T-cell (primary cell): ENCODE results near the gene UFSP2. TPM values are rescaled to one million over a fixed set of nuclear protein-coding genes. Genes with fewer than 3 reads are reported as not detected.

Experiments used
- ATAC-seq, 4 experiments: fragments of 200-7000 bp in 3 of 4; fragments of 150-1000 bp in 1 of 4; cut with Tn5 transposase; replicated peaks in 1 of 4; 1 replicate in 3 of 4; 2 replicates in 1 of 4; pipeline ENCODE4 v1.10.0; 2021; ENCODE audit warnings: moderate library complexity in 3 of 4, mild to moderate bottlenecking in 2 of 4, moderate number of reproducible peaks in 1 of 4
- CTCF ChIA-PET, 2 donors: fragments of 300-600 bp; sonication (Branson Sonifier 250); formaldehyde crosslinking; loops; one replicate each; lab custom pipeline; 2022; ENCODE audit warnings: antibody characterized with exemption in 2 of 2; lab: Charles Lee
- POLR2A ChIA-PET, 2 donors: fragments of 300-600 bp; sonication (Branson Sonifier 250); formaldehyde crosslinking; loops; one replicate each; lab custom pipeline; 2022; ENCODE audit warnings: antibody characterized with exemption in 2 of 2; lab: Charles Lee
- DNase-seq, 35 experiments: peaks; one replicate each; pipeline versions ENCODE4 v3.0.0 to v3.0.0-alpha.2; 2013 to 2023
- H3K27ac ChIP-seq: one replicate; pipeline ENCODE4 v1.5.1; 2013; ENCODE audit warnings: low read length
- H3K27me3 ChIP-seq, 2 experiments: replicated peaks in 1 of 2; 1 replicate in 1 of 2; 2 replicates in 1 of 2; pipeline versions ENCODE4 v1.6.1 to v1.7.0; 2013; ENCODE audit warnings: low read length in 1 of 2, mixed read lengths in 1 of 2; ENCODE audit not compliant: control insufficient read depth in 2 of 2, insufficient read depth in 2 of 2; ENCODE audit errors: extremely low read depth in 1 of 2
- H3K36me3 ChIP-seq, 2 donors: 1 replicate in 1 of 2; 2 replicates in 1 of 2; pipeline versions ENCODE4 v1.6.1 to v1.7.0; 2013; ENCODE audit warnings: low read length in 1 of 2; ENCODE audit not compliant: control insufficient read depth in 2 of 2, insufficient read depth in 1 of 2; ENCODE audit errors: extremely low read depth in 1 of 2
- H3K4me1 ChIP-seq, 2 experiments: 1 replicate in 1 of 2; 2 replicates in 1 of 2; pipeline versions ENCODE4 v1.6.1 to v1.7.0; 2013; ENCODE audit warnings: low read length in 2 of 2, mixed read lengths in 1 of 2; ENCODE audit not compliant: insufficient read depth in 2 of 2, control insufficient read depth in 1 of 2; ENCODE audit errors: extremely low read depth in 1 of 2
- H3K4me3 ChIP-seq, 2 donors: 1 replicate in 1 of 2; 2 replicates in 1 of 2; pipeline versions ENCODE4 v1.5.1 to v1.7.0; 2013; ENCODE audit warnings: mild to moderate bottlenecking in 2 of 2, low read length in 1 of 2, moderate library complexity in 1 of 2; ENCODE audit not compliant: control insufficient read depth in 1 of 2; ENCODE audit errors: extremely low read depth in 1 of 2
- H3K9me3 ChIP-seq: 2 replicates; pipeline ENCODE4 v1.7.0; 2013
- H3K27ac Mint-ChIP-seq, 2 donors: one replicate each; pipeline ENCODE4 v1.8.0; 2020 to 2021; ENCODE audit warnings: mild to moderate bottlenecking in 2 of 2, mixed read lengths in 2 of 2
- H3K27me3 Mint-ChIP-seq, 2 donors: one replicate each; pipeline ENCODE4 v1.8.0; 2021 to 2022; ENCODE audit warnings: mixed read lengths in 2 of 2
- H3K36me3 Mint-ChIP-seq: one replicate; pipeline ENCODE4 v1.8.0; 2021; ENCODE audit warnings: mixed read lengths
- H3K4me1 Mint-ChIP-seq, 3 donors: one replicate each; pipeline ENCODE4 v1.8.0; 2020 to 2022; ENCODE audit warnings: mixed read lengths in 3 of 3, mild to moderate bottlenecking in 1 of 3
- H3K4me3 Mint-ChIP-seq, 3 donors: one replicate each; pipeline ENCODE4 v1.8.0; 2020 to 2022; ENCODE audit warnings: mild to moderate bottlenecking in 3 of 3, mixed read lengths in 3 of 3, moderate library complexity in 3 of 3
- H3K9me3 Mint-ChIP-seq, 3 donors: one replicate each; pipeline ENCODE4 v1.8.0; 2020 to 2022; ENCODE audit warnings: mixed read lengths in 3 of 3
- WGBS: methylation state at CpG from one replicate; pipeline ENCODE4 v1.1.5; 2013; ENCODE audit warnings: missing lambda C conversion rate; ENCODE audit not compliant: insufficient coverage; 5-methylcytosine and 5-hydroxymethylcytosine counted together
- total RNA-seq, 35 experiments: library from RNA in 6 of 35; stranded (reverse) in 6 of 35; fragments of 120-200 nt in 1 of 35; gene quantifications; one replicate each; pipeline versions ENCODE4 v1.2.1 to v1.2.4 and lab custom pipeline; 2013 to 2026

Gene UFSP2
- total RNA-seq, 5 donors from 2014 or later (not counting 1 experiment from before 2014, with no cell fraction given) = 13.9 to 30.1 (median 20.3) TPM

- H3K4me1 Mint-ChIP-seq = no peaks in the 10 kb centered on the region
- H3K27me3 Mint-ChIP-seq = no peaks in the 10 kb centered on the region
- POLR2A ChIA-PET = interaction anchor here in 1 of 2 donors (0.6 to 1.0 kb wide), 2 partner anchors 21 to 52 kb away, joined by 3 read pairs; no protein-coding TSS in a partner anchor
- Histone ChIP-seq H3K36me3 (peaks cover 2 to 39% of the 10 kb centered on the region in 2 donors), H3K27me3 (no peaks in the 10 kb centered on the region), H3K4me3 (no peak overlapping the region), H3K9me3 (no peaks in the 10 kb centered on the region), H3K4me1 (no peaks in the 10 kb centered on the region), H3K27ac (no peak overlapping the region)
- H3K36me3 Mint-ChIP-seq = peaks cover 56% of the 10 kb centered on the region
- CTCF ChIA-PET = interaction anchor here (0.5 to 0.6 kb wide), 2 partner anchors 33 to 43 kb away, joined by 4 to 6 read pairs; no protein-coding TSS in a partner anchor
- H3K27ac Mint-ChIP-seq = no peak overlapping the region
- H3K9me3 Mint-ChIP-seq = no peaks in the 10 kb centered on the region
- DNase-seq (no peak), ATAC-seq (no peak)
- WGBS = 100% methylated on average over 4 of the region's 4 CpGs
- H3K4me3 Mint-ChIP-seq = no peak overlapping the region
Observed at GRCh38 chr4:185404031-185404430, 21.7 kb downstream of the UFSP2 start.

- H3K27ac ChIP-seq = no peak overlapping the region
- no peak for ATAC-seq
- Mint-ChIP-seq H3K36me3 (peaks cover 40% of the 10 kb centered on the region), H3K9me3 (no peaks in the 10 kb centered on the region), H3K27ac (peak overlapping the region in 1 of 2 donors; percentile 49), H3K4me3 (no peak overlapping the region), H3K4me1 (peaks cover 18 to 24% (median 23%) of the 10 kb centered on the region in 3 donors), H3K27me3 (no peaks in the 10 kb centered on the region)
- H3K36me3 ChIP-seq = peaks cover 0 to 22% of the 10 kb centered on the region in 2 donors
- DNase-seq = no peak
- POLR2A ChIA-PET = interaction anchor here (0.5 to 4.9 kb wide), 3 partner anchors 13 to 26 kb away, joined by 3 to 51 read pairs (median 3); partner anchors contain the start of gene UFSP2 (in 1 of the 2)
- no peaks in the 10 kb centered on the region for H3K27me3 ChIP-seq
- peaks cover 4 to 7% of the 10 kb centered on the region in 2 experiments for H3K4me1 ChIP-seq
- WGBS = 90% methylated on average over 2 of the region's 8 CpGs
- no peaks in the 10 kb centered on the region for H3K9me3 ChIP-seq
- H3K4me3 ChIP-seq = no peak overlapping the region
- CTCF ChIA-PET = no interaction called here
Observed at GRCh38 chr4:185399466-185399865, 26.3 kb downstream of the UFSP2 start.

- Histone ChIP-seq H3K4me3 (no peak overlapping the region), H3K27me3 (no peaks in the 10 kb centered on the region), H3K36me3 (peaks cover 0 to 22% of the 10 kb centered on the region in 2 donors), H3K27ac (no peak overlapping the region), H3K9me3 (no peaks in the 10 kb centered on the region), H3K4me1 (peaks cover 4 to 7% of the 10 kb centered on the region in 2 experiments)
- Mint-ChIP-seq H3K27me3 (no peaks in the 10 kb centered on the region), H3K4me3 (no peak overlapping the region), H3K9me3 (no peaks in the 10 kb centered on the region), H3K36me3 (peaks cover 36% of the 10 kb centered on the region), H3K27ac (no peak overlapping the region), H3K4me1 (peaks cover 21 to 30% (median 26%) of the 10 kb centered on the region in 3 donors)
- DNase-seq (no peak), ATAC-seq (no peak)
- no CpG with 5 or more reads among the region's 2 CpGs for WGBS
- ChIA-PET CTCF (interaction anchor here in 1 of 2 donors (0.7 kb wide), 1 partner anchor 1090 kb away, joined by 6 read pairs; no protein-coding TSS in a partner anchor), POLR2A (interaction anchor here in 1 of 2 donors (0.6 to 4.9 kb wide), 2 partner anchors 26 to 192 kb away, joined by 4 to 51 read pairs; partner anchors contain the start of gene UFSP2)
Observed at GRCh38 chr4:185398618-185399017, 27.1 kb downstream of the UFSP2 start.

GRCh38 chr4:185396724-185397385 lies 28.9 kb downstream of the UFSP2 start, which contains the start of gene ANKRD37:
Gene ANKRD37 (plus strand): TSS chr4:185396841. CDS start chr4:185396924, 83 bp downstream.
- no peaks in the 10 kb centered on the region for H3K27me3 ChIP-seq
- peaks cover 0 to 14% of the 10 kb centered on the region in 2 donors for H3K36me3 ChIP-seq
- Mint-ChIP-seq H3K27me3 (no peaks in the 10 kb centered on the region), H3K27ac (peak within 1 kb of the TSS; percentile 94 to 96), H3K4me1 (peaks cover 21 to 31% (median 26%) of the 10 kb centered on the region in 3 donors), H3K36me3 (peaks cover 25% of the 10 kb centered on the region), H3K9me3 (no peaks in the 10 kb centered on the region), H3K4me3 (peak within 1 kb of the TSS; percentile 90 to 95 (median 94))
- peak within 1 kb of the TSS; percentile 87 to 98 for H3K4me3 ChIP-seq
- 22% methylated on average over 33 of the region's 38 CpGs for WGBS
- CTCF ChIA-PET = interaction anchor here (0.6 to 2.7 kb wide), 3 partner anchors 28 to 109 kb away, joined by 3 to 16 read pairs (median 4); partner anchors contain the start of gene UFSP2 (in 1 of the 2)
- POLR2A ChIA-PET = interaction anchor here (1.3 to 4.9 kb wide), 3 partner anchors 28 to 34 kb away, joined by 4 to 51 read pairs (median 6); partner anchors contain the start of gene UFSP2 (in 1 of the 2)
- ATAC-seq = no peak
- H3K9me3 ChIP-seq = no peaks in the 10 kb centered on the region
- H3K4me1 ChIP-seq = peaks cover 4 to 7% of the 10 kb centered on the region in 2 experiments
- H3K27ac ChIP-seq = peak within 1 kb of the TSS; percentile 96
- peak in 2 of 35 experiments; percentile 3 to 14 for DNase-seq

- peak overlapping the region; percentile 87 to 98 for H3K4me3 ChIP-seq
- Mint-ChIP-seq H3K4me1 (peaks cover 21 to 31% (median 26%) of the 10 kb centered on the region in 3 donors), H3K4me3 (peak overlapping the region; percentile 90 to 95 (median 94)), H3K9me3 (no peaks in the 10 kb centered on the region), H3K36me3 (peaks cover 19% of the 10 kb centered on the region), H3K27me3 (no peaks in the 10 kb centered on the region), H3K27ac (peak overlapping the region; percentile 94 to 96)
- CTCF ChIA-PET = interaction anchor here (0.6 to 2.7 kb wide), 3 partner anchors 29 to 109 kb away, joined by 3 to 16 read pairs (median 4); partner anchors contain the start of gene UFSP2 (in 1 of the 2)
- ATAC-seq = peak; percentile 91 to 96 (median 92)
- POLR2A ChIA-PET = interaction anchor here (0.6 to 4.9 kb wide), 5 partner anchors 29 to 186 kb away, joined by 4 to 51 read pairs (median 6); partner anchors contain the start of genes SNX25 (in 1 of the 2) and UFSP2 (in 1 of the 2)
- peak; percentile 88 to 98 (median 94) for DNase-seq
- H3K36me3 ChIP-seq = peaks cover 0 to 14% of the 10 kb centered on the region in 2 donors
- H3K27me3 ChIP-seq = no peaks in the 10 kb centered on the region
- under 1% methylated on average over 98 of the region's 98 CpGs for WGBS
- peak overlapping the region; percentile 96 for H3K27ac ChIP-seq
- no peaks in the 10 kb centered on the region for H3K9me3 ChIP-seq
- H3K4me1 ChIP-seq = peaks cover 4 to 7% of the 10 kb centered on the region in 2 experiments
Observed at GRCh38 chr4:185395956-185396723, 29.6 kb downstream of the UFSP2 start.
